Fibroblast of skin of left quadriceps (primary cell): ENCODE measurements around the gene FZD4.
"Not testable (repeated sequence)": the region's sequence is repeated elsewhere in the genome, so short reads cannot be mapped to it uniquely, and the experiment has no call there.

Source experiments
- DNase-seq, 2 experiments: peaks; one replicate each; pipeline ENCODE4 v3.0.0-alpha.2; 2013; ENCODE audit warnings: low read depth in 2 of 2

Gene FZD4

GRCh38 chr11:86977441-86978050 is 22.4 kb upstream of the FZD4 start:
- DNase-seq, result peak in 1 of 2 experiments; percentile 11

GRCh38 chr11:86972734-86973133 is 17.5 kb upstream of the FZD4 start:
- no peak for DNase-seq

GRCh38 chr11:86969258-86969657 is 14.1 kb upstream of the FZD4 start:
- no peak for DNase-seq

- DNase-seq, result not testable (repeated sequence)
Measured at GRCh38 chr11:86967601-86968000, 12.4 kb upstream of the FZD4 start.

GRCh38 chr11:86957976-86958646 is 2.9 kb upstream of the FZD4 start:
- no peak for DNase-seq

- no peak for DNase-seq
Measured at GRCh38 chr11:86956905-86957195, 1.7 kb upstream of the FZD4 start.

- no peak for DNase-seq
Measured at GRCh38 chr11:86955111-86955360, 159 bp downstream of the FZD4 start.

GRCh38 chr11:86954269-86955110 is 705 bp downstream of the FZD4 start:
- DNase-seq, result no peak

- DNase-seq, result no peak
Measured at GRCh38 chr11:86952221-86952875, 2.8 kb downstream of the FZD4 start.

GRCh38 chr11:86951706-86952105 is 3.5 kb downstream of the FZD4 start:
- no peak for DNase-seq

GRCh38 chr11:86950661-86950995 is 4.6 kb downstream of the FZD4 start:
- DNase-seq, result no peak

- no peak for DNase-seq
Measured at GRCh38 chr11:86949995-86950660, 5.1 kb downstream of the FZD4 start.

- no peak for DNase-seq
Measured at GRCh38 chr11:86948733-86949132, 6.5 kb downstream of the FZD4 start.

- DNase-seq, result no peak
Measured at GRCh38 chr11:86947541-86947940, 7.7 kb downstream of the FZD4 start.

- not testable (repeated sequence) for DNase-seq
Measured at GRCh38 chr11:86943505-86943904, 11.7 kb downstream of the FZD4 start.

GRCh38 chr11:86941871-86942599 is 13.2 kb downstream of the FZD4 start:
- no peak for DNase-seq

- DNase-seq, result no peak
Measured at GRCh38 chr11:86941077-86941870, 13.9 kb downstream of the FZD4 start.

- DNase-seq, result no peak
Measured at GRCh38 chr11:86940122-86940777, 14.9 kb downstream of the FZD4 start.

GRCh38 chr11:86938900-86939880 is 16.0 kb downstream of the FZD4 start:
- DNase-seq, result no peak
